OCI-LY3 (cell line): ENCODE measurements around the gene ASTN2.

Experiments used
- H2AFZ ChIP-seq: fragments of 200-600, 300-600 bp; shearing (Covaris generic); 2 replicates; pipeline ENCODE4 v1.6.0; 2014; ENCODE audit warnings: antibody characterized with exemption, low read depth, low read length
- H3K27ac ChIP-seq: fragments of 200-600, 300-600 bp; sonication (generic); 2 replicates; pipeline ENCODE4 v1.5.1; 2014; ENCODE audit warnings: mild to moderate bottlenecking, low read length, moderate library complexity, mixed read lengths
- H3K27me3 ChIP-seq: fragments of 200-600, 300-600 bp; sonication (generic); 2 replicates; pipeline ENCODE4 v1.6.1; 2014; ENCODE audit warnings: low read depth, low read length, mixed read lengths
- H3K36me3 ChIP-seq: fragments of 200-600, 300-600 bp; sonication (generic); replicated peaks from 2 replicates; pipeline ENCODE3; 2014; ENCODE audit warnings: low read depth, low read length, mixed read lengths
- H3K4me1 ChIP-seq: fragments of 300-600, 200-600 bp; sonication (generic); 2 replicates; pipeline ENCODE4 v1.6.1; 2014; ENCODE audit warnings: low read length, mixed read lengths
- H3K4me2 ChIP-seq: fragments of 200-600, 300-600 bp; sonication (generic); 2 replicates; pipeline ENCODE4 v1.6.1; 2014; ENCODE audit warnings: low read length, mixed read lengths
- H3K4me3 ChIP-seq: fragments of 300-600, 200-600 bp; sonication (generic); 2 replicates; pipeline ENCODE4 v1.5.1; 2014; ENCODE audit warnings: antibody characterized with exemption, mild to moderate bottlenecking, low read length, moderate library complexity
- H3K79me2 ChIP-seq: fragments of 300-600, 200-600 bp; shearing (Covaris generic); 2 replicates; pipeline ENCODE4 v1.6.1; 2014; ENCODE audit warnings: mild to moderate bottlenecking, low read length, mixed read lengths
- H3K9ac ChIP-seq: fragments of 300-600, 200-600 bp; shearing (Covaris generic); 2 replicates; pipeline ENCODE4 v1.6.0; 2014; ENCODE audit warnings: mild to moderate bottlenecking, low read length, moderate library complexity
- H3K9me3 ChIP-seq: fragments of 200-600, 300-600 bp; shearing (Covaris generic); 2 replicates; pipeline ENCODE4 v1.6.1; 2014; ENCODE audit warnings: low read length, mixed read lengths; ENCODE audit not compliant: insufficient read depth
- H4K20me1 ChIP-seq: fragments of 200-600, 300-600 bp; sonication (generic); 2 replicates; pipeline ENCODE4 v1.6.1; 2016; ENCODE audit warnings: low read length, mixed read lengths; ENCODE audit not compliant: insufficient read depth
- CTCF ChIP-seq: fragments of 200-600, 300-600 bp; sonication (generic); IDR thresholded peaks from 2 replicates; pipeline ENCODE4 v1.5.1; 2014; ENCODE audit warnings: antibody characterized with exemption, low read length, low read depth
- EZH2phosphoT487 ChIP-seq: fragments of 200-600 bp; shearing (Covaris generic); IDR thresholded peaks from 2 replicates; pipeline ENCODE4 v1.6.1; 2018; ENCODE audit warnings: antibody characterized with exemption, mixed run types, low read depth

The ASTN2 gene

DNA sequence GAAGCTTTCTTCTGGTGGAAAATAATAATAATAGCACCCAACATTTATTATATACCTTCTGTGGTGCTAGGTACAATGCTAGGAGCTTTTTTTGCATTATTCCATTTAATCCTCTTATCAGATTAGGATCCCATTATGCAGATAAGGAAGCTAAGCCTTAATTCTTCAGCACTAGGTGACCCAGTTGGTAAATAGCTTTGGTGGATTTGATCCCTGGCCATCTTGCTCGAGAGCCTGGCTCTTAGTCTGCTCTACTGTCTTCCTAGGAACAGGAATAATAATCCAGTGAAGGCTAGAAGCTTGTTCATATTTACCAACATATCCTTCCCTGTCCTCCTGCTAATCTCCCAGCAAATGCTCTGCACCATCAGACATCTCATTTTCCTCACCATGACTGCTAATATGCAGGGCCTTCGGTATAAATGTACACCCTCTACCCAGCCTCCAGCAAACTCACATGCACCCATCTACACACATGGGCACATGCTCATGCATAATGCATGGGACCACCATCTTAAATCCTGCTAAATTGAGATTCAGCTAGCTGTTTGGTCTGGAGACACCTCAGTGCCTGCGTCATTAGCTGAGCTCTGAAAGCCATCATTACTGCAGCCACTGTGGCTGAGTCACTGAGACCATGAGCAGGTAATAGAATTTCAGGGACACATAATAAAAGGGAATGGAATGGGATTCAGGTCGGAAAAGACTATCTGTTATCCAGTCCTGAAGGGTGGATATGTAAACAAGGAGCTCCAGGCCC lies 640.3 kb downstream of the ASTN2 start:
- TF ChIP-seq EZH2phosphoT487 = no peak
- no peak for TF ChIP-seq CTCF
- Histone ChIP-seq H4K20me1 (no peaks in the 10 kb centered on the region), H3K4me1 (no peaks in the 10 kb centered on the region), H3K4me2 (no peak overlapping the region), H3K36me3 (no peaks in the 10 kb centered on the region), H3K4me3 (no peak overlapping the region), H2AFZ (no peak overlapping the region), H3K9me3 (no peaks in the 10 kb centered on the region), H3K27me3 (0 out of 2 replicates have a peak, but pooled peaks cover 2% of the 10 kb centered on the region), H3K27ac (no peak overlapping the region), H3K9ac (no peak overlapping the region), H3K79me2 (no peaks in the 10 kb centered on the region)

- Histone ChIP-seq H3K27ac (no peak overlapping the region), H3K9me3 (no peaks in the 10 kb centered on the region), H3K79me2 (no peaks in the 10 kb centered on the region), H2AFZ (no peak overlapping the region), H3K4me2 (no peak overlapping the region), H3K27me3 (0 out of 2 replicates have a peak, but pooled peaks cover 4% of the 10 kb centered on the region), H4K20me1 (no peaks in the 10 kb centered on the region), H3K4me1 (no peaks in the 10 kb centered on the region), H3K9ac (no peak overlapping the region), H3K4me3 (no peak overlapping the region), H3K36me3 (no peaks in the 10 kb centered on the region)
- TF ChIP-seq CTCF = no peak
- no peak for TF ChIP-seq EZH2phosphoT487
Measured at GRCh38 chr9:116767219-116767618, 647.6 kb downstream of the ASTN2 start.

GRCh38 chr9:116765011-116765410 lies 649.8 kb downstream of the ASTN2 start:
- H3K9ac ChIP-seq = no peak overlapping the region
- no peaks in the 10 kb centered on the region for H4K20me1 ChIP-seq
- no peak overlapping the region for H2AFZ ChIP-seq
- no peak overlapping the region for H3K4me2 ChIP-seq
- H3K4me3 ChIP-seq = no peak overlapping the region
- no peak overlapping the region for H3K27ac ChIP-seq
- no peak for TF ChIP-seq CTCF
- no peaks in the 10 kb centered on the region for H3K36me3 ChIP-seq
- H3K27me3 ChIP-seq = 0 out of 2 replicates have a peak, but pooled peaks cover 4% of the 10 kb centered on the region
- peaks cover 4% of the 10 kb centered on the region; the same call in 1 of the 2 replicates for H3K4me1 ChIP-seq
- no peaks in the 10 kb centered on the region for H3K79me2 ChIP-seq
- no peaks in the 10 kb centered on the region for H3K9me3 ChIP-seq

- TF ChIP-seq CTCF = no peak
- no peak for TF ChIP-seq EZH2phosphoT487
- Histone ChIP-seq H3K9ac (no peak overlapping the region), H3K79me2 (no peaks in the 10 kb centered on the region), H3K4me1 (peaks cover 4% of the 10 kb centered on the region; the same call in 1 of the 2 replicates), H3K4me3 (no peak overlapping the region), H3K27me3 (0 out of 2 replicates have a peak, but pooled peaks cover 4% of the 10 kb centered on the region), H3K9me3 (no peaks in the 10 kb centered on the region), H2AFZ (no peak overlapping the region), H3K4me2 (no peak overlapping the region), H3K27ac (no peak overlapping the region), H4K20me1 (no peaks in the 10 kb centered on the region), H3K36me3 (no peaks in the 10 kb centered on the region)
Measured at GRCh38 chr9:116763770-116764169, 651.1 kb downstream of the ASTN2 start.
